ENCODE results near the gene SZRD1. TPM values are rescaled to one million over a fixed set of nuclear protein-coding genes. Genes with fewer than 3 reads are reported as not detected.

The SZRD1 gene
- total and polyA plus RNA-seq, 9 of the 15 experiments (the other 6 are each of a cell fraction or from before 2014, with no cell fraction given) = 3.9 to 149 (median 82.5) TPM

DNA sequence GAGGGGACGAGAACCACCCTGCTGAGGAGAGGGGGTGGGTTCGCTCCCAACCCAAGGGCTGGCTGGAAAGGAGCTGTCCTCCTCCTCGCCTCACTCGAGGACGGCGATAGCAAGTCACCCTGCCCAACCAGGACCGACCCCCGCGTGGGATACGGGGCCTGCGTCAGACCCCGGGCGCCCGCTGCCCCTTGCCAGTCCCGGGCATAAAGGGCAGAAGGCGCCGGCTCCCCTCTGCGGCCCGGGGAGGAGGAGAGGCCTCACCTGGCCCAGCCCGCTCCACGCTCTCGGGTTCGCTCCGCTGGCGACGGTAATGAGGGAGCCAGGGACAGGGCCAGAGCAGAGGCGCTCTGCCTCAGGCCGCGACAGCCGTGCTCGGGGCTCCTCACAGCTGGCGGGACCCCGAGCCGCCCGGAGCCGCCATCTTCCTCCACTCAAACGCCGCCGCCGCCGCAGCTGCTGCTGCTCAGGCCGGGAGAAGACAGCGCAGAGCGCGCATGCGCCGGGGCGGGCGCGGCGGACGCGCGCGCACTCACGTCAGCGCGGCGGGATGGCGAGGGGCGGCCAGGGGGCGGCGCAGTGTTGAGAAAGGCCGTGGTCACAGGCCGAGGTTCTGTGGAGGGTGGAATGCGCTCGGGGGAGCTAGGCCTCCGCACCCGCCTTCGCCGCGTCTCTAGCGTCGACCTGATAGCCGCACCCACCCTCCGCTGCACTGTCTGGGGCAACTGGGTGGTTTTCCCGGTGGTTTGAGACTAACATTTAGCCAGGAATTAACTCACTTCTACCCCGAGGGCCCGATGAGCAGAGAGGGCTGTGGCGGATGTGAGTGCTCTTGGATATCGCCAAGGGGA lies 14.8 kb upstream of the SZRD1 start, which contains the start of gene FBXO42 (continued):
- TF ChIP-seq ZNF551 (CRISPR knock-in tag; IDR thresholded peaks at IDR 0.05) (no peak), CTBP1 (IDR thresholded peaks at IDR 0.05; ENCODE audit: borderline replicate concordance) (peak; percentile 95), GTF2F1 (IDR thresholded peaks at IDR 0.05; ENCODE audit: low read depth, low read length) (peak; percentile 59; the same call in 1 of the 2 replicates), NR4A1 (CRISPR knock-in tag; IDR thresholded peaks at IDR 0.05) (no peak), NR4A1 (tag; IDR thresholded peaks at IDR 0.05) (peak; percentile 73; the same call in 1 of the 2 replicates), ZBTB7A (IDR thresholded peaks at IDR 0.05; ENCODE audit: borderline replicate concordance, control insufficient read depth, low read depth, low read length) (peak; percentile 98), CC2D1A (IDR thresholded peaks at IDR 0.05) (no peak), JUNB (CRISPR knock-in tag; conservative IDR thresholded peaks at IDR 0.05) (no peak), NRF1 (conservative IDR thresholded peaks at IDR 0.05 in 1 of 2, IDR thresholded peaks at IDR 0.05 in 1 of 2) (peak; percentile 97), KLF1 (tag; IDR thresholded peaks at IDR 0.05) (peak; percentile 32; the same call in 1 of the 2 replicates), NELFE (IDR thresholded peaks at IDR 0.05; ENCODE audit: insufficient read depth, insufficient read length) (no peak), MCM5 (IDR thresholded peaks at IDR 0.05; ENCODE audit: low read depth) (no peak), MEF2A (IDR thresholded peaks at IDR 0.05; ENCODE audit: control insufficient read depth, low read depth, low read length) (no peak), TBP (optimal IDR thresholded peaks at IDR 0.05; ENCODE audit: low read depth, low read length) (peak; percentile 87), TEAD1 (CRISPR knock-in tag; IDR thresholded peaks at IDR 0.05) (peak; percentile 73 to 99; a peak in 3 of 4 replicates), ZBTB8A (IDR thresholded peaks at IDR 0.05; ENCODE audit: partially characterized antibody) (no peak), CBX2 (IDR thresholded peaks at IDR 0.05; ENCODE audit: insufficient read depth, low read length, poor library complexity, severe bottlenecking) (no peak), BCL6 (CRISPR knock-in tag; IDR thresholded peaks at IDR 0.05) (no peak), ZBTB49 (CRISPR knock-in tag; IDR thresholded peaks at IDR 0.05; ENCODE audit: borderline replicate concordance) (peak; percentile 84; the same call in 1 of the 2 replicates), PCBP1 (IDR thresholded peaks at IDR 0.05; ENCODE audit: low read depth, low read length, poor library complexity, severe bottlenecking) (peak; percentile 78), OTX1 (CRISPR knock-in tag; IDR thresholded peaks at IDR 0.05) (0 out of 2 replicates have a peak, but pooled peaks have one; percentile 43), ZNF23 (CRISPR knock-in tag; IDR thresholded peaks at IDR 0.05) (no peak)
- TF ChIP-seq, protein P1, sequence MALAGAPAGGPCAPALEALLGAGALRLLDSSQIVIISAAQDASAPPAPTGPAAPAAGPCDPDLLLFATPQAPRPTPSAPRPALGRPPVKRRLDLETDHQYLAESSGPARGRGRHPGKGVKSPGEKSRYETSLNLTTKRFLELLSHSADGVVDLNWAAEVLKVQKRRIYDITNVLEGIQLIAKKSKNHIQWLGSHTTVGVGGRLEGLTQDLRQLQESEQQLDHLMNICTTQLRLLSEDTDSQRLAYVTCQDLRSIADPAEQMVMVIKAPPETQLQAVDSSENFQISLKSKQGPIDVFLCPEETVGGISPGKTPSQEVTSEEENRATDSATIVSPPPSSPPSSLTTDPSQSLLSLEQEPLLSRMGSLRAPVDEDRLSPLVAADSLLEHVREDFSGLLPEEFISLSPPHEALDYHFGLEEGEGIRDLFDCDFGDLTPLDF (CRISPR knock-in tag; IDR thresholded peaks at IDR 0.05) = peak; percentile 90
- TF ChIP-seq, protein P2, sequence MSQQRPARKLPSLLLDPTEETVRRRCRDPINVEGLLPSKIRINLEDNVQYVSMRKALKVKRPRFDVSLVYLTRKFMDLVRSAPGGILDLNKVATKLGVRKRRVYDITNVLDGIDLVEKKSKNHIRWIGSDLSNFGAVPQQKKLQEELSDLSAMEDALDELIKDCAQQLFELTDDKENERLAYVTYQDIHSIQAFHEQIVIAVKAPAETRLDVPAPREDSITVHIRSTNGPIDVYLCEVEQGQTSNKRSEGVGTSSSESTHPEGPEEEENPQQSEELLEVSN (IDR thresholded peaks at IDR 0.05; ENCODE audit: borderline replicate concordance in 1 of 2, extremely low read depth in 1 of 2, insufficient read depth in 1 of 2, insufficient read length in 1 of 2, low read depth in 1 of 2, low read length in 1 of 2, poor library complexity in 1 of 2, severe bottlenecking in 1 of 2) = peak; percentile 92 to 95
